ENCODE results near the gene ACADL. TPM values are rescaled to one million over a fixed set of nuclear protein-coding genes. Genes with fewer than 3 reads are reported as not detected.

The ACADL gene
- total and polyA plus RNA-seq, 2 of the 13 experiments (the other 11 are each of a cell fraction or from before 2014, with no cell fraction given): not detected

DNA sequence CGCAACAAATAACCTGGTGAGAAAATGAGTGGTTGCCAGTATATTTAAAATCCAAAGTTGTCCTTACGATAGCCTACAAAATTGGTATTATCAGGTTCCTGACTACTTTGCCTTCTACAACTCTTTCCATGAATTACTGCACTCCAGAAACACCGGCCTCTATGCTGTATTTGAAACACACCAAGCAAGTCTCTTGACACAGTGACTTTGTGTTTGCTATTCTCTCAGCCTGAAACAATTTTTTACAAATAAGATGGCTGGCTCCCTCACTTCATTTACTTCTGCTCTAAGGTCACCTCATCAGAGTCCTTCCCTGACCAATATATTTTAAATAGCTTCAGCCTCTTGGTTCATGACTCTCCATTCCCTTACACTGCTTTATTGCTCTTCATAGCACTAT is 66.2 kb downstream of the ACADL start (continued):
- TF ChIP-seq NFYB (CRISPR knock-in tag; IDR thresholded peaks at IDR 0.05) (no peak), CBFB (CRISPR knock-in tag; IDR thresholded peaks at IDR 0.05) (no peak), IKZF4 (CRISPR knock-in tag; IDR thresholded peaks at IDR 0.05; ENCODE audit: borderline replicate concordance, low read depth, not compliant biosample characterization) (no peak)
- TF ChIP-seq, protein P1, sequence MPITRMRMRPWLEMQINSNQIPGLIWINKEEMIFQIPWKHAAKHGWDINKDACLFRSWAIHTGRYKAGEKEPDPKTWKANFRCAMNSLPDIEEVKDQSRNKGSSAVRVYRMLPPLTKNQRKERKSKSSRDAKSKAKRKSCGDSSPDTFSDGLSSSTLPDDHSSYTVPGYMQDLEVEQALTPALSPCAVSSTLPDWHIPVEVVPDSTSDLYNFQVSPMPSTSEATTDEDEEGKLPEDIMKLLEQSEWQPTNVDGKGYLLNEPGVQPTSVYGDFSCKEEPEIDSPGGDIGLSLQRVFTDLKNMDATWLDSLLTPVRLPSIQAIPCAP (CRISPR knock-in tag; IDR thresholded peaks at IDR 0.05; ENCODE audit: low read depth): no peak

DNA sequence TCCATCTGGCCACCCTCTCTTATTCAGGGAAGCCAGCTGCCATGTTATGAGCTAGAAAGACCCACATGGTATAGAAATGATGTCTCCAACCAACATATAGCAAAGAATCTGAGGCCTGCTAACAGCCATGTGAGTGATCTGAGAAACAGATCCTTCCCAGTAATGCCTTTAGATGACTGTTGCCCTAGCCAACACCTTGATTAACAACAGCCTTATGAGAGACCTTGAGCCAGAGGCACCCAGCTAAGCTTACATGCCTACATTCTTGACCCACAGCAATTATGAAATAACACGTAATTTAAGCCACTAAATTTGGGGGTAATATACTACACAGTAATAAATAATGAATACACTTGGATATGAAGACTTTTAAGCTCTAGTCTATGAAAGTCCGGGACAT is 67.0 kb downstream of the ACADL start:
- ChIA-PET CTCF (ENCODE audit: low intra/inter-chr PET ratio, low total read pairs) (no interaction called here), POLR2A (interaction anchor here (1.2 kb wide), 1 partner anchor 13 kb away, joined by 4 read pairs; the partner anchor contains the start of gene KANSL1L)
- FAIRE-seq: no peak
- Histone ChIP-seq H3K4me2 (ENCODE audit: low read depth, low read length) (no peak overlapping the region), H3K9ac (ENCODE audit: insufficient read depth, low read depth, low read length) (no peak overlapping the region), H3K27me3 (ENCODE audit: control insufficient read depth in 1 of 2, insufficient read depth in 2 of 2, low read length in 2 of 2) (no peaks in the 10 kb centered on the region), H3K4me3 (replicated peaks in 1 of 3; ENCODE audit: insufficient read depth in 1 of 3, low read depth in 2 of 3, low read length in 3 of 3) (no peak overlapping the region), H3K36me3 (replicated peaks in 1 of 2; ENCODE audit: control insufficient read depth in 1 of 2, insufficient read depth in 2 of 2, low read length in 2 of 2) (peaks cover 0 to 14% of the 10 kb centered on the region in 2 experiments; a peak in 2 of 5 replicates), H3K9me3 (ENCODE audit: low read length) (no peaks in the 10 kb centered on the region), H2AFZ (ENCODE audit: low read length) (no peak overlapping the region), H3K27ac (ENCODE audit: extremely low read length, insufficient read depth, low read length) (no peak overlapping the region), H3K4me1 (ENCODE audit: insufficient read depth, low read length) (peaks cover 9% of the 10 kb centered on the region), H4K20me1 (ENCODE audit: insufficient read depth, low read length) (no peaks in the 10 kb centered on the region), H3K79me2 (ENCODE audit: insufficient read depth, low read length) (no peaks in the 10 kb centered on the region)
- no TSS peak for BruUV-seq (replicated peaks)
- 92% methylated on average over 2 of the region's 2 CpGs for WGBS (ENCODE audit: low lambda C conversion rate)
- in situ Hi-C loops (cut with HindIII; ENCODE audit: extremely low pct_ligation_motif_present, low pct_unique_long_range_greater_than_20kb): no loop called here
- intact Hi-C loops (cut with micrococcal nuclease; ENCODE audit: unreplicated experiment): no loop called here
- no peak for ATAC-seq
- DNase-seq (ENCODE audit: low spot score): no peak
- no peak for TF ChIP-seq BORCS8-MEF2B (CRISPR knock-in tag; IDR thresholded peaks at IDR 0.05)
- TF ChIP-seq AGO1 (IDR thresholded peaks at IDR 0.05; ENCODE audit: low read depth, low read length, poor library complexity, severe bottlenecking): no peak
- no peak for TF ChIP-seq YY1 (IDR thresholded peaks at IDR 0.05; ENCODE audit: insufficient read depth, insufficient replicate concordance, low read depth, low read length)
- no peak for TF ChIP-seq ZNF296 (CRISPR knock-in tag; conservative IDR thresholded peaks at IDR 0.05)
- TF ChIP-seq ZNF569 (CRISPR knock-in tag; IDR thresholded peaks at IDR 0.05; ENCODE audit: borderline replicate concordance): no peak
- TF ChIP-seq, protein P2, sequence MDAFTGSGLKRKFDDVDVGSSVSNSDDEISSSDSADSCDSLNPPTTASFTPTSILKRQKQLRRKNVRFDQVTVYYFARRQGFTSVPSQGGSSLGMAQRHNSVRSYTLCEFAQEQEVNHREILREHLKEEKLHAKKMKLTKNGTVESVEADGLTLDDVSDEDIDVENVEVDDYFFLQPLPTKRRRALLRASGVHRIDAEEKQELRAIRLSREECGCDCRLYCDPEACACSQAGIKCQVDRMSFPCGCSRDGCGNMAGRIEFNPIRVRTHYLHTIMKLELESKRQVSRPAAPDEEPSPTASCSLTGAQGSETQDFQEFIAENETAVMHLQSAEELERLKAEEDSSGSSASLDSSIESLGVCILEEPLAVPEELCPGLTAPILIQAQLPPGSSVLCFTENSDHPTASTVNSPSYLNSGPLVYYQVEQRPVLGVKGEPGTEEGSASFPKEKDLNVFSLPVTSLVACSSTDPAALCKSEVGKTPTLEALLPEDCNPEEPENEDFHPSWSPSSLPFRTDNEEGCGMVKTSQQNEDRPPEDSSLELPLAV (CRISPR knock-in tag; conservative IDR thresholded peaks at IDR 0.05; ENCODE audit: low read depth): no peak
- TF ChIP-seq, protein P3, sequence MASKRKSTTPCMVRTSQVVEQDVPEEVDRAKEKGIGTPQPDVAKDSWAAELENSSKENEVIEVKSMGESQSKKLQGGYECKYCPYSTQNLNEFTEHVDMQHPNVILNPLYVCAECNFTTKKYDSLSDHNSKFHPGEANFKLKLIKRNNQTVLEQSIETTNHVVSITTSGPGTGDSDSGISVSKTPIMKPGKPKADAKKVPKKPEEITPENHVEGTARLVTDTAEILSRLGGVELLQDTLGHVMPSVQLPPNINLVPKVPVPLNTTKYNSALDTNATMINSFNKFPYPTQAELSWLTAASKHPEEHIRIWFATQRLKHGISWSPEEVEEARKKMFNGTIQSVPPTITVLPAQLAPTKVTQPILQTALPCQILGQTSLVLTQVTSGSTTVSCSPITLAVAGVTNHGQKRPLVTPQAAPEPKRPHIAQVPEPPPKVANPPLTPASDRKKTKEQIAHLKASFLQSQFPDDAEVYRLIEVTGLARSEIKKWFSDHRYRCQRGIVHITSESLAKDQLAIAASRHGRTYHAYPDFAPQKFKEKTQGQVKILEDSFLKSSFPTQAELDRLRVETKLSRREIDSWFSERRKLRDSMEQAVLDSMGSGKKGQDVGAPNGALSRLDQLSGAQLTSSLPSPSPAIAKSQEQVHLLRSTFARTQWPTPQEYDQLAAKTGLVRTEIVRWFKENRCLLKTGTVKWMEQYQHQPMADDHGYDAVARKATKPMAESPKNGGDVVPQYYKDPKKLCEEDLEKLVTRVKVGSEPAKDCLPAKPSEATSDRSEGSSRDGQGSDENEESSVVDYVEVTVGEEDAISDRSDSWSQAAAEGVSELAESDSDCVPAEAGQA (IDR thresholded peaks at IDR 0.05; ENCODE audit: low read depth): no peak
- TF ChIP-seq, protein P3 (CRISPR knock-in tag; IDR thresholded peaks at IDR 0.05; ENCODE audit: borderline replicate concordance): no peak
- TF ChIP-seq, protein P4, sequence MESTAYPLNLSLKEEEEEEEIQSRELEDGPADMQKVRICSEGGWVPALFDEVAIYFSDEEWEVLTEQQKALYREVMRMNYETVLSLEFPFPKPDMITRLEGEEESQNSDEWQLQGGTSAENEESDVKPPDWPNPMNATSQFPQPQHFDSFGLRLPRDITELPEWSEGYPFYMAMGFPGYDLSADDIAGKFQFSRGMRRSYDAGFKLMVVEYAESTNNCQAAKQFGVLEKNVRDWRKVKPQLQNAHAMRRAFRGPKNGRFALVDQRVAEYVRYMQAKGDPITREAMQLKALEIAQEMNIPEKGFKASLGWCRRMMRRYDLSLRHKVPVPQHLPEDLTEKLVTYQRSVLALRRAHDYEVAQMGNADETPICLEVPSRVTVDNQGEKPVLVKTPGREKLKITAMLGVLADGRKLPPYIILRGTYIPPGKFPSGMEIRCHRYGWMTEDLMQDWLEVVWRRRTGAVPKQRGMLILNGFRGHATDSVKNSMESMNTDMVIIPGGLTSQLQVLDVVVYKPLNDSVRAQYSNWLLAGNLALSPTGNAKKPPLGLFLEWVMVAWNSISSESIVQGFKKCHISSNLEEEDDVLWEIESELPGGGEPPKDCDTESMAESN (CRISPR knock-in tag; conservative IDR thresholded peaks at IDR 0.05): no peak

Measured in HepG2 (cell line).